ENCODE data around the gene USP15.

DNA sequence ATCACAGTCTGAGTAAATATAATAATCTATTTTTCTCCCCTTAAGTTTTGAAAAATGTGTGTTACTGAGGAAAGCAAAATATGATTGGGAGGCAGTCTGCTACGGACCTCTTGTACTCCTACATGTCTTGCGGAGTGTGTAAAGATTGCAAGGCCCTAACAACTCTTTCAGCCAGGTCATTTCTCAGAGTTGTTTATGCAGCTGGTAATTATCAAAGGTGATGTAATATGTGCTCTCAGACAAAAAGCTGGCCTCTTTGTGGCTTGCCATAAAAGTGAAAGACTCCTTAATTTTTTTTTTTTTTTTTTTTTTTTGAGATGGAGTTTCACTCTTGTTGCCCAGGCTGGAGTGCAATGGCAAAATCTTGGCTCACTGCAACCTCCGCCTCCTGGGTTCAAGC lies 165.9 kb downstream of the USP15 start:
- no peak for TF ChIP-seq POLR2AphosphoS5 (IDR thresholded peaks at IDR 0.05)
- no peak for TF ChIP-seq POLR2A (IDR thresholded peaks at IDR 0.05)
- TF ChIP-seq, protein P1, sequence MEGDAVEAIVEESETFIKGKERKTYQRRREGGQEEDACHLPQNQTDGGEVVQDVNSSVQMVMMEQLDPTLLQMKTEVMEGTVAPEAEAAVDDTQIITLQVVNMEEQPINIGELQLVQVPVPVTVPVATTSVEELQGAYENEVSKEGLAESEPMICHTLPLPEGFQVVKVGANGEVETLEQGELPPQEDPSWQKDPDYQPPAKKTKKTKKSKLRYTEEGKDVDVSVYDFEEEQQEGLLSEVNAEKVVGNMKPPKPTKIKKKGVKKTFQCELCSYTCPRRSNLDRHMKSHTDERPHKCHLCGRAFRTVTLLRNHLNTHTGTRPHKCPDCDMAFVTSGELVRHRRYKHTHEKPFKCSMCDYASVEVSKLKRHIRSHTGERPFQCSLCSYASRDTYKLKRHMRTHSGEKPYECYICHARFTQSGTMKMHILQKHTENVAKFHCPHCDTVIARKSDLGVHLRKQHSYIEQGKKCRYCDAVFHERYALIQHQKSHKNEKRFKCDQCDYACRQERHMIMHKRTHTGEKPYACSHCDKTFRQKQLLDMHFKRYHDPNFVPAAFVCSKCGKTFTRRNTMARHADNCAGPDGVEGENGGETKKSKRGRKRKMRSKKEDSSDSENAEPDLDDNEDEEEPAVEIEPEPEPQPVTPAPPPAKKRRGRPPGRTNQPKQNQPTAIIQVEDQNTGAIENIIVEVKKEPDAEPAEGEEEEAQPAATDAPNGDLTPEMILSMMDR (IDR thresholded peaks at IDR 0.05), result no peak

Measured in stomach (tissue), 4 donors.